Naive thymus-derived CD4-positive, alpha-beta T cell (primary cell): Measurements from ENCODE around the gene RFC3. TPM values are rescaled to one million over a fixed set of nuclear protein-coding genes. Genes with fewer than 3 reads are reported as not detected.
"Not testable (repeated sequence)": the region's sequence is repeated elsewhere in the genome, so short reads cannot be mapped to it uniquely, and the experiment has no call there.

Source experiments
- ATAC-seq: fragments of 150-1000 bp; cut with Tn5 transposase; 2 replicates; pipeline ENCODE4 v1.10.0; 2021; ENCODE audit warnings: mild to moderate bottlenecking, moderate library complexity
- CTCF ChIA-PET: fragments of 350-600 bp; sonication (Branson Sonifier 250); formaldehyde crosslinking; loops from one replicate; lab custom pipeline; 2021; ENCODE audit warnings: antibody characterized with exemption; lab: Charles Lee
- POLR2A ChIA-PET: fragments of 350-600 bp; sonication (Branson Sonifier 250); formaldehyde crosslinking; loops from one replicate; lab custom pipeline; 2021; ENCODE audit warnings: antibody characterized with exemption, inconsistent platforms; lab: Charles Lee
- DNase-seq, 9 donors: peaks; one replicate each; pipeline versions ENCODE4 v3.0.0 to v3.0.0-alpha.2; 2020 to 2022; ENCODE audit warnings: mixed read lengths in 1 of 9
- H3K27ac ChIP-seq: one replicate; pipeline ENCODE4 v1.7.0; 2013; ENCODE audit warnings: mild to moderate bottlenecking, low read depth, low read length, moderate library complexity
- H3K27me3 ChIP-seq, 2 donors: one replicate each; pipeline ENCODE4 v1.7.0; 2013; ENCODE audit warnings: low read length in 2 of 2, mild to moderate bottlenecking in 2 of 2, moderate library complexity in 2 of 2; ENCODE audit not compliant: control insufficient read depth in 2 of 2, insufficient read depth in 2 of 2
- H3K36me3 ChIP-seq, 3 experiments: 1 replicate in 2 of 3; 2 replicates in 1 of 3; pipeline ENCODE4 v1.7.0; 2013; ENCODE audit warnings: low read length in 3 of 3, mild to moderate bottlenecking in 3 of 3, moderate library complexity in 1 of 3; ENCODE audit not compliant: insufficient read depth in 3 of 3, control insufficient read depth in 2 of 3
- H3K4me1 ChIP-seq, 2 donors: one replicate each; pipeline ENCODE4 v1.7.0; 2013; ENCODE audit warnings: low read length in 2 of 2, mild to moderate bottlenecking in 2 of 2, moderate library complexity in 1 of 2; ENCODE audit not compliant: control insufficient read depth in 2 of 2, insufficient read depth in 2 of 2
- H3K4me3 ChIP-seq: 2 replicates; pipeline ENCODE4 v1.7.0; 2013; ENCODE audit warnings: mild to moderate bottlenecking, low read length
- H3K9me3 ChIP-seq, 3 experiments: 1 replicate in 2 of 3; 2 replicates in 1 of 3; pipeline ENCODE4 v1.7.0; 2013; ENCODE audit warnings: low read length in 3 of 3; ENCODE audit not compliant: control insufficient read depth in 2 of 3
- H3K27ac Mint-ChIP-seq, 9 donors: one replicate each; pipeline ENCODE4 v1.8.0; 2020 to 2022; ENCODE audit warnings: mixed read lengths in 9 of 9, mild to moderate bottlenecking in 8 of 9, moderate library complexity in 5 of 9, inconsistent platforms in 2 of 9
- H3K27me3 Mint-ChIP-seq, 5 donors: one replicate each; pipeline ENCODE4 v1.8.0; 2021 to 2022; ENCODE audit warnings: mixed read lengths in 5 of 5, mild to moderate bottlenecking in 1 of 5
- H3K36me3 Mint-ChIP-seq, 5 donors: one replicate each; pipeline ENCODE4 v1.8.0; 2020 to 2022; ENCODE audit warnings: mixed read lengths in 5 of 5, mild to moderate bottlenecking in 3 of 5, inconsistent platforms in 1 of 5
- H3K4me1 Mint-ChIP-seq, 7 donors: one replicate each; pipeline ENCODE4 v1.8.0; 2020 to 2022; ENCODE audit warnings: mixed read lengths in 7 of 7, mild to moderate bottlenecking in 3 of 7, inconsistent platforms in 1 of 7
- H3K4me3 Mint-ChIP-seq, 10 donors: one replicate each; pipeline ENCODE4 v1.8.0; 2020 to 2022; ENCODE audit warnings: mild to moderate bottlenecking in 10 of 10, mixed read lengths in 10 of 10, moderate library complexity in 6 of 10, inconsistent platforms in 2 of 10
- H3K9me3 Mint-ChIP-seq, 11 donors: one replicate each; pipeline ENCODE4 v1.8.0; 2020 to 2022; ENCODE audit warnings: mixed read lengths in 11 of 11, mild to moderate bottlenecking in 4 of 11, inconsistent platforms in 1 of 11, moderate library complexity in 1 of 11
- intact Hi-C, 2 donors: fragments of 100-400 bp; cut with micrococcal nuclease; formaldehyde crosslinking; loops; one replicate each; pipeline ENCODE4 v1.15.1; 2023
- polyA plus RNA-seq, 2 donors: library from polyadenylated mRNA; unstranded; fragments of 300-500 nt; fragmentation: Illumina TruSeq; gene quantifications; one replicate each; pipeline ENCODE4 v1.2.3, GENCODE V29; 2021
- total RNA-seq, 6 experiments: library from RNA in 5 of 6; stranded (reverse) in 5 of 6; gene quantifications; 1 replicate in 5 of 6; 2 replicates in 1 of 6; pipeline ENCODE4 v1.2.3 and lab custom pipeline; 2021 to 2026

RFC3 gene
- total and polyA plus RNA-seq, 7 experiments from 2014 or later = 4.5 to 29.9 (median 6.5) TPM

- Mint-ChIP-seq H3K4me1 (peaks cover 2 to 19% (median 12%) of the 10 kb centered on the region in 7 donors), H3K36me3 (peaks cover 0 to 8% (median 3%) of the 10 kb centered on the region in 5 donors), H3K27ac (no peak overlapping the region), H3K9me3 (peaks cover 0 to 9% (median 3%) of the 10 kb centered on the region in 11 donors), H3K27me3 (peaks cover 2 to 22% (median 8%) of the 10 kb centered on the region in 5 donors), H3K4me3 (no peak overlapping the region)
- peaks cover 6% of the 10 kb centered on the region in 2 donors for H3K4me1 ChIP-seq
- no peaks in the 10 kb centered on the region for H3K9me3 ChIP-seq
- CTCF ChIA-PET = no interaction called here
- no peak overlapping the region for H3K4me3 ChIP-seq
- DNase-seq = no peak
- no peaks in the 10 kb centered on the region for H3K27me3 ChIP-seq
- POLR2A ChIA-PET = no interaction called here
- intact Hi-C loops = no loop called here
- H3K27ac ChIP-seq = no peak overlapping the region
- ATAC-seq = no peak
- no peaks in the 10 kb centered on the region for H3K36me3 ChIP-seq
Observed at GRCh38 chr13:33782631-33783030, 35.3 kb upstream of the RFC3 start.

GRCh38 chr13:33783212-33783611 lies 34.7 kb upstream of the RFC3 start:
- peaks cover 2 to 22% (median 8%) of the 10 kb centered on the region in 5 donors for H3K27me3 Mint-ChIP-seq
- CTCF ChIA-PET, H3K4me3 Mint-ChIP-seq, H3K36me3 ChIP-seq, H3K4me3 ChIP-seq, H3K9me3 ChIP-seq, intact Hi-C loops, DNase-seq, H3K9me3 Mint-ChIP-seq, POLR2A ChIA-PET, H3K27ac ChIP-seq, H3K4me1 ChIP-seq, ATAC-seq, H3K27me3 ChIP-seq, H3K27ac Mint-ChIP-seq, H3K36me3 Mint-ChIP-seq: not testable (repeated sequence)
- peaks cover 2 to 23% (median 15%) of the 10 kb centered on the region in 7 donors for H3K4me1 Mint-ChIP-seq

GRCh38 chr13:33784738-33785137 lies 33.2 kb upstream of the RFC3 start:
- H3K36me3 Mint-ChIP-seq = peaks cover 0 to 8% (median 0%) of the 10 kb centered on the region in 5 donors
- Histone ChIP-seq H3K27me3 (no peaks in the 10 kb centered on the region), H3K36me3 (no peaks in the 10 kb centered on the region), H3K4me3 (no peak overlapping the region), H3K9me3 (no peaks in the 10 kb centered on the region), H3K4me1 (peaks cover 6% of the 10 kb centered on the region in 2 donors), H3K27ac (no peak overlapping the region)
- H3K4me3 Mint-ChIP-seq = no peak overlapping the region
- ChIA-PET CTCF (no interaction called here), POLR2A (no interaction called here)
- DNase-seq = no peak
- H3K4me1 Mint-ChIP-seq = peaks cover 2 to 23% (median 15%) of the 10 kb centered on the region in 7 donors
- H3K9me3 Mint-ChIP-seq = peaks cover 0 to 9% (median 3%) of the 10 kb centered on the region in 11 donors
- H3K27me3 Mint-ChIP-seq = peaks cover 3 to 13% (median 6%) of the 10 kb centered on the region in 5 donors
- intact Hi-C loops = no loop called here
- H3K27ac Mint-ChIP-seq = no peak overlapping the region
- ATAC-seq = no peak

GRCh38 chr13:33785384-33785783 lies 32.6 kb upstream of the RFC3 start:
- H3K4me3 ChIP-seq = no peak overlapping the region
- intact Hi-C loops = no loop called here
- ATAC-seq (peak; percentile 51), DNase-seq (no peak)
- Mint-ChIP-seq H3K9me3 (peaks cover 0 to 9% (median 3%) of the 10 kb centered on the region in 11 donors), H3K36me3 (peaks cover 0 to 8% (median 0%) of the 10 kb centered on the region in 5 donors), H3K27me3 (peaks cover 4 to 12% (median 8%) of the 10 kb centered on the region in 5 donors), H3K4me3 (peak overlapping the region in 3 of 10 donors; percentile 36 to 86 (median 70)), H3K27ac (peak overlapping the region in 1 of 9 donors; percentile 78), H3K4me1 (peaks cover 2 to 23% (median 15%) of the 10 kb centered on the region in 7 donors)
- no peak overlapping the region for H3K27ac ChIP-seq
- H3K27me3 ChIP-seq = no peaks in the 10 kb centered on the region
- H3K4me1 ChIP-seq = peaks cover 6% of the 10 kb centered on the region in 2 donors
- POLR2A ChIA-PET = interaction anchor here (0.6 kb wide), 1 partner anchor 1075 kb away, joined by 3 read pairs; no protein-coding TSS in a partner anchor
- CTCF ChIA-PET = no interaction called here
- no peaks in the 10 kb centered on the region for H3K36me3 ChIP-seq
- H3K9me3 ChIP-seq = no peaks in the 10 kb centered on the region

- peaks cover 6% of the 10 kb centered on the region in 2 donors for H3K4me1 ChIP-seq
- DNase-seq = peak in 6 of 9 donors; percentile 8 to 50 (median 31)
- peak overlapping the region; percentile 70 to 88 (median 86) for H3K4me3 Mint-ChIP-seq
- peak overlapping the region; percentile 70 to 93 (median 87) for H3K27ac Mint-ChIP-seq
- intact Hi-C loops = loop anchor here (1.0 to 2.0 kb wide), 2 partner anchors 31 to 32 kb away; partner anchors contain the start of gene RFC3 (in 2 of the 2)
- peaks cover 0 to 15% (median 2%) of the 10 kb centered on the region in 11 donors for H3K9me3 Mint-ChIP-seq
- peaks cover 0 to 4% (median 0%) of the 10 kb centered on the region in 5 donors for H3K36me3 Mint-ChIP-seq
- CTCF ChIA-PET = interaction anchor here (0.8 kb wide), 1 partner anchor 9 kb away, joined by 3 read pairs; no protein-coding TSS in a partner anchor
- peak; percentile 56 for ATAC-seq
- peak overlapping the region; percentile 56 for H3K27ac ChIP-seq
- POLR2A ChIA-PET = no interaction called here
- H3K36me3 ChIP-seq = no peaks in the 10 kb centered on the region
- peaks cover 2 to 28% (median 15%) of the 10 kb centered on the region in 7 donors for H3K4me1 Mint-ChIP-seq
- H3K4me3 ChIP-seq = peak overlapping the region; percentile 50
- no peaks in the 10 kb centered on the region for H3K27me3 ChIP-seq
- no peaks in the 10 kb centered on the region for H3K9me3 ChIP-seq
- peaks cover 0 to 12% (median 4%) of the 10 kb centered on the region in 5 donors for H3K27me3 Mint-ChIP-seq
Observed at GRCh38 chr13:33787051-33787591, 30.8 kb upstream of the RFC3 start.

- Mint-ChIP-seq H3K36me3 (peaks cover 0 to 4% (median 0%) of the 10 kb centered on the region in 5 donors), H3K4me3 (no peak overlapping the region), H3K9me3 (peaks cover 0 to 20% (median 3%) of the 10 kb centered on the region in 11 donors), H3K27ac (no peak overlapping the region), H3K4me1 (peaks cover 3 to 28% (median 15%) of the 10 kb centered on the region in 7 donors), H3K27me3 (peaks cover 0 to 12% (median 4%) of the 10 kb centered on the region in 5 donors)
- POLR2A ChIA-PET = interaction anchor here (0.6 kb wide), 1 partner anchor 19 kb away, joined by 4 read pairs; no protein-coding TSS in a partner anchor
- no peak overlapping the region for H3K27ac ChIP-seq
- no peak for ATAC-seq
- DNase-seq = no peak
- H3K36me3 ChIP-seq = no peaks in the 10 kb centered on the region
- H3K9me3 ChIP-seq = no peaks in the 10 kb centered on the region
- CTCF ChIA-PET = no interaction called here
- H3K27me3 ChIP-seq = no peaks in the 10 kb centered on the region
- intact Hi-C loops = no loop called here
- H3K4me1 ChIP-seq = peaks cover 6% of the 10 kb centered on the region in 2 donors
- no peak overlapping the region for H3K4me3 ChIP-seq
Observed at GRCh38 chr13:33789066-33789606, 28.8 kb upstream of the RFC3 start.
